LoVo (cell line): Measurements from ENCODE around the gene USP40.
A peak's percentile ranks its signal among the peaks of the same experiment; 100 is the strongest.
"Not testable (repeated sequence)": the region's sequence is repeated elsewhere in the genome, so short reads cannot be mapped to it uniquely, and the experiment has no call there.

Source experiments
- DNase-seq: peaks from one replicate; pipeline ENCODE4 v3.0.0-alpha.2; 2016; ENCODE audit warnings: low spot score

USP40 gene

GRCh38 chr2:233566141-233566956 is at the start of gene USP40:
USP40 (minus strand) TSS chr2:233566782; CDS start chr2:233565554, 1,228 bp downstream.
- DNase-seq, result peak; percentile 95

GRCh38 chr2:233611284-233611683 is 44.7 kb upstream of the USP40 start:
- DNase-seq, result no peak

DNA sequence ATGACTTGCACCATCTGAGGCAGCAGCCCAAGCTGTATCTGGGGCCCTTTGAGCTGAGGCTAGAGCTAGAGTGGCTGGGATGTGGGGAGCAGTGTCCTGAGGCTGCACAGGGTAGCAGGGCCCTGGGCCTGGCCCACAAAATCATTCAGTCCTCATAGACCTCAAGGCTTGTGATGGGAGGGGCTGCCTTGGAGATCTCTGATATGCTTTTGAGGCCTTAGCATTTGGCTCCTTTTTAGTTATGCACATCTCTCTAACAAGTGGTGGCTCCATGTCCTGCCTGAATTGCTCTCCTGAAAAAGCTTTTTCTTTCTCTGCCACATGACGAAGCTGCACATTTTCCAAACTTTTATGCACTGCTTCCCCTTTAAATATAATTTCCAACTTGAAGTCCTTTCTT is 39.1 kb upstream of the USP40 start:
- no peak for DNase-seq

GRCh38 chr2:233604826-233605225 is 38.2 kb upstream of the USP40 start:
- DNase-seq, result no peak

- no peak for DNase-seq
These were observed 36.9 kb upstream of the USP40 start for GRCh38 chr2:233603520-233603919.

- no peak for DNase-seq
These were observed 35.5 kb upstream of the USP40 start for GRCh38 chr2:233602076-233602475.

GRCh38 chr2:233600386-233600785 is 33.8 kb upstream of the USP40 start:
- no peak for DNase-seq

DNA sequence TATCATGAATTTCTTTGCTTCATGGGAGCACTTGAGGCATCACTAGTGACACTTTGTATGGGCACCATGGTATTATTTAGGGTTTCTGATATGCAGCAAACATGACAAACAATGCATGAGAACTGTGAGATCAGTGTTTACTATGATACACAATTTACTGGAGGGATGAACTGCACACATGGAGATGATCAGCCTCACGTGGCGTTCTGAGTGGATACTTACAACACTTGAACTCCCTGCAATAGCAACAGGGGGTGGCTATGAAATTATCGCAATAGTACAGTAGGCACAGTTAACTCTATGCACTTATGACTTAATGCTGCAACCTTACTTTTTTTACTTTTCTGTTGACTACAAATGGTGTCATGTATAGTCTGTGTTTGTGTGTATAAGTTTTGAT is 32.4 kb upstream of the USP40 start:
- no peak for DNase-seq

DNA sequence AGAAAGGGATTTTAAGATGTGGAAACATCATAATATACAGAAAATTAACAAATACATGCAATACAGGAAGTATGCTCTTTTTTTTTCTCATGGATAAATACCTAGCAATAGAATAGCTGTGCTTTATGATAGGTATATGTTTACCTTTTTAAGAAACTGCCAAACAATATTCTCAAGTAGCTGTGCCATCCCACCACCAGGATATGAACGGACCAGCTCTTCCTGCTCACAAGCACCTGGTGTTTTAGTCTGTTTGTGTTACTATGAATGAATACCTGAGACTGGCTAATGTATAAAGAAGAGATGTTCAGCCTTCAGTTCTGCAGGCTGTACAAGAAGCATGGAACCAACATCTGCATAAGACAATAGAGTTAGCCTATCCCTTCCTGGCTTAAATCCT is 30.9 kb upstream of the USP40 start:
- DNase-seq, result no peak

GRCh38 chr2:233593201-233593600 is 26.6 kb upstream of the USP40 start:
- DNase-seq, result no peak

- not testable (repeated sequence) for DNase-seq
These were observed 26.1 kb upstream of the USP40 start for GRCh38 chr2:233592706-233593105.

GRCh38 chr2:233588400-233588799 is 21.8 kb upstream of the USP40 start:
- DNase-seq, result no peak

DNA sequence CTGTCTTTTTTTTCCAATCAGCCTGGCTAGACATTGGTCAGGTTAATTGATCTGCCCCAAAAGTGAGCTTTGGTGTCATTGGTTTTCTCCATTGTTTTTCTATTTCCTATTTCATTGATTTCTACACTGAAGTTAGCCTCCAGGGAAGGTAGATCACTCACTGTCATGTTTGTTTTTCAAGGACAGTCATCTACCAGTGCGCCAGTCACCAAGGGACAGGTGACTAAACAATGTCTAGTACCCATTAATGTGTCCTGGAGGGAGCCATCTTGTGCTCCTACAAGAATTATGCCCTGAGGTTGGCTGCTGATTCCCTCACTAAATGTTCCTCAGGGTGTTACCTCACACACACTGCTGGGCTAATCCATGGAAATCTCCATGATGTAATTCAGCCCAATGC is 17.6 kb upstream of the USP40 start:
- DNase-seq, result no peak

- not testable (repeated sequence) for DNase-seq
These were observed 16.8 kb upstream of the USP40 start for GRCh38 chr2:233583217-233583965.

- DNase-seq, result not testable (repeated sequence)
These were observed 10.8 kb upstream of the USP40 start for GRCh38 chr2:233577341-233577740.

GRCh38 chr2:233572468-233572867 is 5.9 kb upstream of the USP40 start:
- no peak for DNase-seq

DNA sequence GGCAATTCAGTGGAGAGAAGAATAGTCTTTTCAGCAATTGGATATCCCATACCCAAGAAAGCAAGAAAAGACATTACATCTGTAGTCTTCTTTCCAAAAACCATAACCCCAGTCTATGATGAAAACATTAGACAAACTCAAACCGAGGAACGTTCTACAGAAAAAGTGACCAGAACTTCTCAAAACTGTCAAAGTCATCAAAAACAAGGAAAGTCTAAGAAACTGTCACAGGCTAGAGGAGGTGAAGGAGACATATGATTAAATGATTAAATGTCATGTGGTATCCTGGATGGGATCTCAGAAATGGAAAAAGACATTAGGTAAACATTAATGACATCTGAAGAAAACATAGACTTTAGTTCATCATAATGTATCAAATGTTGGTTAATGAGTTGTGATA is 4.9 kb upstream of the USP40 start:
- no peak for DNase-seq

DNA sequence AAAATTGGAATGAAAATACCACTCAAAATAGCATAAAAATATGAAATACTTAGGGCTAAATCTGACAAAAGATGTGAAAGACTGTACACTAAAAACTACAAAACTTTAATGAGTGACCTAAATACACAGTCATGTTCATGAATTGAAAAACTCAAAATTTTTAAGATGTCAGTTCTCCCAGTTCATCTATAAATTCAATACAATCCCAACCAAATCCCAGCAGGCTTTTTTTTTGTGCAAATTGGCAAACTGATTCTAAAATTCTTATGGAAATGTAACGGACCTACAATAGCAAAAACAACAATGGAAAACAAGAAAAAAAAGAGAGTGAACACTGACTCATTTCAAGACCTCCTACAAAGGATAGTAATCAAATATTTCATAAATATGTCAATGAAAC is 4.4 kb upstream of the USP40 start:
- no peak for DNase-seq

- no peak for DNase-seq
These were observed 869 bp downstream of the USP40 start for GRCh38 chr2:233565685-233566140.

DNA sequence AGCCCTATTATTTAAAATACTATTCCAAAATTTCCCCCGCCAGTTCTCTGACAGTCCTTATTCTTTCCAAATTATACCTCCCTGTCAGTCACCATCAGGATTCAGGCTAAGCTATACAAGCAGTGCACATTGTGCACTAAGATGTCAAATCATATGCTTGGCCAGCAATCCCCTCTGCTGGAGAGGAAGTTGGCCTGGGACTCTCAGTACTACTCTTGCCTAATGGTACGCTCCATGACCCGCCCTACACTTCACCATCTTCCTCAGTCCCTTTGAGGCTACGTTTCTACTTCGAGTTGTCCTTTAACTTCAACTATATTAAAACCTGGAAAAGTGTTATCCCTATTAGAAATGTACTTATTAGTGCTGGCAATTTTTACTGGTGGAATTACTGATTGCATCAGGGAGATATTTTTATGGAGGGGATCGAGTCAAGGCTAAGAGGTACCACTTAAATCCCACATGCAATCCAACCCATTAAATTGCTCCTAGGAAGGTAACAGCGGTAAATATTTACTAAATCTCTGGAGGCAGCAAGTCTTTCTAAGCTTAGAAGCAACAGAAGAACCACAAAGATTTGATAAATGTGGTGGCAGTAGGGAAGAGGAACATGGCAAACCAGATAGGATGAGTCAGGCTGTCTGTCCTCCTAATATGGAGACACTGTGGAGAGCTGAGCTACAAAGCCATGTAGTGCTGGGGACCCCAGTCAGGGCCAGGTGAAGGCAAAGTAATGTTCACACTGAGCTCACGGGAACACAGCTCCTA is 2.7 kb downstream of the USP40 start:
- no peak for DNase-seq

DNA sequence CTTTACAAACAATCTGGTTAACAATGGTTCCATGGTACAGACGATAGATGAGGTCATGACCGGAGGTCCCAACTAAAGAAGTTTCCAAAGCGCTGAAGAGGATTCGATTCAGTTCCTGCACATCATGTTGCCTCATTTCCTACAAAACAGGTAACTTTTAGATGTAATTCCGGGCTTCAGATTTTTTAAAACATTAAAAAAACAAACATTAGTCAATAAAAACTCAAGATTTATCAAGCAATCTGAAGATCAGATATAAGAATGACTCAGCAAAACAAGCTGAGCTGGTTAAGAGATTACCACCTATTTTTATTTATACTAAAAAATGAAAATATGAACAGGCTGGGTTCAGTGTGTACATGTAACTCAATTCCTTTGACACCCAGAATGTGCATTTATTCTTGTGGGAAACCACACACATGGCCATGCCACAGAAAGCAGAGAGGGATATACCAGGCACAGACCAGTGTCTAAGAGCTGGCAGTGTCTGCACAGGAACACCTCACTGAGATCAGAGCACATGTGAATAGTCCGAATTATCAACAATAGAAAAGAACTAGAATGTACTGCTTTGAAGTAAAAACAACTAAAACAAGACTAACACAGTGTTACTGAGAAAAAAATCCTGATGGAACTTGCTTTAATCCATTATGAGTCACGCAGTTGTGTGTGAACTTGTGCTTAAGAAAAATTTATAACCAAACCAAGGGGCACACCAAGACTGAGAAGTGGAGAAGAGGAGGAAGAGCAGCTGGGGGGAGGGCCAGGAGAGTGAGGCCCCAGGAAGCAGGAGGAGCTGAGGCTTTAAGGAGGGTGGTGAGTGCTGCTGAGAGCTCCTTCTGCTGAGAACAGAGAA is 9.5 kb downstream of the USP40 start:
- DNase-seq, result peak; percentile 61

- no peak for DNase-seq
These were observed 13.2 kb downstream of the USP40 start for GRCh38 chr2:233553366-233553765.
